ENCODE results near the gene RAD52. TPM values are rescaled to one million over a fixed set of nuclear protein-coding genes. Genes with fewer than 3 reads are reported as not detected.

Gene RAD52
- total RNA-seq, 3 donors from 2014 or later (not counting 1 experiment from before 2014, with no cell fraction given) = 9.4 to 15.5 (median 13.7) TPM

DNA sequence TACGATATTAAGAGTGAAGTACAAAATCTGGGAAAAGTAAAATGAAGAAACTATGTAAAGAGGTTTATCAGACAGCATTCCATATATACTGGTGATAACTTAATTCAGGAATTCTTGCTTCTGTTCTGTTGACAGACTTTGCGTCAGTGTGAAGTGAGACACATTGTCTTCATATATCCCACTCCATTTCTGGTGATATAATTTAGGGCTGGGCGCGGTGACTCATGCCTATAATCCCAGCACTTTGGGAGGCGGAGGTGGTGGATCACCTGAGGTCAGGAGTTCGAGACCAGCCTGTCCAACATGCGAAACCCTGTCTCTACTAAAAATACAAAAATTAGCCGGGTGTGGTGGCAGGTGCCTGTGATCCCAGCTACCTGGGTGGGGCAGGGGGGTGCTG lies 20.3 kb upstream of the RAD52 start:
- Mint-ChIP-seq H3K9me3 (no peaks in the 10 kb centered on the region), H3K36me3 (no peaks in the 10 kb centered on the region), H3K4me3 (no peak overlapping the region), H3K27me3 (ENCODE audit: low read depth in 2 of 2) (no peaks in the 10 kb centered on the region), H3K27ac (no peak overlapping the region), H3K4me1 (no peaks in the 10 kb centered on the region)
- Histone ChIP-seq H3K9me3 (ENCODE audit: control insufficient read depth, insufficient read depth, low read length) (no peaks in the 10 kb centered on the region), H3K4me3 (ENCODE audit: low read length) (no peak overlapping the region), H3K4me1 (ENCODE audit: control insufficient read depth, insufficient read depth, low read length) (no peaks in the 10 kb centered on the region), H3K36me3 (ENCODE audit: control insufficient read depth, insufficient read depth, low read length) (no peaks in the 10 kb centered on the region), H3K27ac (ENCODE audit: low read length) (no peak overlapping the region), H3K27me3 (ENCODE audit: control insufficient read depth, insufficient read depth, low read length) (no peaks in the 10 kb centered on the region)
- intact Hi-C loops (cut with micrococcal nuclease) = no loop called here
- DNase-seq = no peak
- WGBS (ENCODE audit: insufficient coverage) = 96% methylated on average over 8 of the region's 8 CpGs
- TF ChIP-seq, protein P1, sequence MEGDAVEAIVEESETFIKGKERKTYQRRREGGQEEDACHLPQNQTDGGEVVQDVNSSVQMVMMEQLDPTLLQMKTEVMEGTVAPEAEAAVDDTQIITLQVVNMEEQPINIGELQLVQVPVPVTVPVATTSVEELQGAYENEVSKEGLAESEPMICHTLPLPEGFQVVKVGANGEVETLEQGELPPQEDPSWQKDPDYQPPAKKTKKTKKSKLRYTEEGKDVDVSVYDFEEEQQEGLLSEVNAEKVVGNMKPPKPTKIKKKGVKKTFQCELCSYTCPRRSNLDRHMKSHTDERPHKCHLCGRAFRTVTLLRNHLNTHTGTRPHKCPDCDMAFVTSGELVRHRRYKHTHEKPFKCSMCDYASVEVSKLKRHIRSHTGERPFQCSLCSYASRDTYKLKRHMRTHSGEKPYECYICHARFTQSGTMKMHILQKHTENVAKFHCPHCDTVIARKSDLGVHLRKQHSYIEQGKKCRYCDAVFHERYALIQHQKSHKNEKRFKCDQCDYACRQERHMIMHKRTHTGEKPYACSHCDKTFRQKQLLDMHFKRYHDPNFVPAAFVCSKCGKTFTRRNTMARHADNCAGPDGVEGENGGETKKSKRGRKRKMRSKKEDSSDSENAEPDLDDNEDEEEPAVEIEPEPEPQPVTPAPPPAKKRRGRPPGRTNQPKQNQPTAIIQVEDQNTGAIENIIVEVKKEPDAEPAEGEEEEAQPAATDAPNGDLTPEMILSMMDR (IDR thresholded peaks at IDR 0.05) = no peak
- no peak for ATAC-seq

DNA sequence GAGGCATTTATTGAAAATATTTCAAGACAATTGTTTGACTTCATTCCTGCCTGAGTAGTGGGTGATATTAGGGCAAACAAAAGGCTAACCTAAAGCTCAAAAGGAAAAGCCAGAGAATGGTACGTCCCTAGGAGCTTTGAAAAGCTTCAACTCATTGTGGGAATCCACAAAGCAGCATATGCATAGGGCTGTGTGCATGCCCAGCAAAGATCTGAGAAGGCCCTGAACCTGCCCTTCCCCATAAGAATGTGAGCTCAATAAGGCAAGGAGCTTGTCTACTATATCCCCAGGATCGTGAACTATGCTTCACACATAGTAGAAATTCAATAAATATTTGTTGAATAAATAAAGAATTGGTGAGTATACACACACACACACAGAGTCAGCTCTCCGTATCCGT lies 19.1 kb upstream of the RAD52 start:
- Mint-ChIP-seq H3K4me1 (no peaks in the 10 kb centered on the region), H3K27ac (no peak overlapping the region), H3K27me3 (ENCODE audit: low read depth in 2 of 2) (peaks cover 0 to 3% of the 10 kb centered on the region in 2 donors), H3K9me3 (no peaks in the 10 kb centered on the region), H3K36me3 (no peaks in the 10 kb centered on the region), H3K4me3 (no peak overlapping the region)
- H3K4me3 ChIP-seq (ENCODE audit: low read length) = no peak overlapping the region
- no peaks in the 10 kb centered on the region for H3K9me3 ChIP-seq (ENCODE audit: control insufficient read depth, insufficient read depth, low read length)
- ATAC-seq (no peak), DNase-seq (no peak)
- H3K36me3 ChIP-seq (ENCODE audit: control insufficient read depth, insufficient read depth, low read length) = no peaks in the 10 kb centered on the region
- 91% methylated on average over 1 of the region's 4 CpGs for WGBS (ENCODE audit: insufficient coverage)
- intact Hi-C loops (cut with micrococcal nuclease) = no loop called here
- TF ChIP-seq, protein P1 (IDR thresholded peaks at IDR 0.05) = no peak
- no peaks in the 10 kb centered on the region for H3K27me3 ChIP-seq (ENCODE audit: control insufficient read depth, insufficient read depth, low read length)
- no peaks in the 10 kb centered on the region for H3K4me1 ChIP-seq (ENCODE audit: control insufficient read depth, insufficient read depth, low read length)
- H3K27ac ChIP-seq (ENCODE audit: low read length) = no peak overlapping the region

DNA sequence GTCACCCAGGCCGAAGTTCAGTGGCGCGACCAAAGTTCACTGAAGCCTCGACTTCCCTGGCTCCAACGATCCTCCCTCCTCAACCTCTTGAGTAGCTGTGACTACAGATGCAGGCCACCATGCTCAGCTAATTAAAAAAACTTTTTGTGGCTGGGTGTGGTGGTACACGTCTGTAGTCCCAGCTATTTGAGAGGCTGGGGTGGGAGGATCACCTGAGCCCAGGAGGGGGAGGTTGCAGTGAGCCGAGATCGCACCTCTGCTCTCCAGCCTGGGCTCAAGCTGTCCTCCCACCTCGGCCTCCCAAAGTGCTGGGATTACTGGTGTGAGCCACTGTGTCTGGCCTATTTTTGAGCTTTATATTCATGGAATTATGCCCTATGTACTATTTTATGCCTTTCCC lies 18.1 kb upstream of the RAD52 start:
- 83% methylated on average over 9 of the region's 9 CpGs for WGBS (ENCODE audit: insufficient coverage)

DNA sequence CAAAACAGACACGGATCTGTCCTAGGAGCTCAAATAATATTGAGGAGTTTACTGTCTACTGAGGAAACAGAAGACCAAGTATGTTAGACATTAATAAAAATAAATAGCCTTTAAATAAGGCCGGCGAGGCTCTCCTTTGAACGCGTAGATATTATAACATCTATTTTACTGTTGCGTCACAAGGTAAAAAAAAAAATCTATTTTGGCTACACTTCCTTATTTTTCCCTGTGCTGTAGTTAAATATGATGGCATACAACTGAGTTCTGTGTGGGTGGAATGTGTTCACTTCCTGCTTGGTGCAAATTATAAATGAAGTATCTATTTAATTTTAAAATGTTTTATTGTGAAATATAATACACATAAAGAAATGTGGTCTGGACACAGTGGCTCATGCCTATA lies 17.2 kb upstream of the RAD52 start:
- H3K4me3 ChIP-seq (ENCODE audit: low read length) = no peak overlapping the region
- no CpG with 5 or more reads among the region's 6 CpGs for WGBS (ENCODE audit: insufficient coverage)
- no peaks in the 10 kb centered on the region for H3K27me3 ChIP-seq (ENCODE audit: control insufficient read depth, insufficient read depth, low read length)
- no peaks in the 10 kb centered on the region for H3K36me3 Mint-ChIP-seq
- ATAC-seq = no peak
- H3K4me1 ChIP-seq (ENCODE audit: control insufficient read depth, insufficient read depth, low read length) = peaks cover 2% of the 10 kb centered on the region
- H3K9me3 Mint-ChIP-seq = no peaks in the 10 kb centered on the region
- TF ChIP-seq, protein P1 (IDR thresholded peaks at IDR 0.05) = no peak
- H3K27me3 Mint-ChIP-seq (ENCODE audit: low read depth in 2 of 2) = peaks cover 0 to 3% of the 10 kb centered on the region in 2 donors
- no peak overlapping the region for H3K4me3 Mint-ChIP-seq
- H3K27ac ChIP-seq (ENCODE audit: low read length) = no peak overlapping the region
- H3K36me3 ChIP-seq (ENCODE audit: control insufficient read depth, insufficient read depth, low read length) = no peaks in the 10 kb centered on the region
- H3K27ac Mint-ChIP-seq = no peak overlapping the region
- H3K9me3 ChIP-seq (ENCODE audit: control insufficient read depth, insufficient read depth, low read length) = no peaks in the 10 kb centered on the region
- intact Hi-C loops (cut with micrococcal nuclease) = no loop called here
- no peak for DNase-seq
- H3K4me1 Mint-ChIP-seq = peaks cover 4% of the 10 kb centered on the region in 2 donors

More for the DNA sequence above, 18.1 kb upstream of the RAD52 start:
- no peak overlapping the region for H3K4me3 ChIP-seq (ENCODE audit: low read length)
- Mint-ChIP-seq H3K27me3 (ENCODE audit: low read depth in 2 of 2) (peaks cover 0 to 3% of the 10 kb centered on the region in 2 donors), H3K4me1 (no peaks in the 10 kb centered on the region), H3K27ac (no peak overlapping the region), H3K36me3 (no peaks in the 10 kb centered on the region), H3K4me3 (no peak overlapping the region), H3K9me3 (no peaks in the 10 kb centered on the region)
- DNase-seq (no peak), ATAC-seq (no peak)
- H3K27me3 ChIP-seq (ENCODE audit: control insufficient read depth, insufficient read depth, low read length) = no peaks in the 10 kb centered on the region
- no peaks in the 10 kb centered on the region for H3K9me3 ChIP-seq (ENCODE audit: control insufficient read depth, insufficient read depth, low read length)
- TF ChIP-seq, protein P1 (IDR thresholded peaks at IDR 0.05) = no peak
- no peaks in the 10 kb centered on the region for H3K4me1 ChIP-seq (ENCODE audit: control insufficient read depth, insufficient read depth, low read length)
- no peak overlapping the region for H3K27ac ChIP-seq (ENCODE audit: low read length)
- H3K36me3 ChIP-seq (ENCODE audit: control insufficient read depth, insufficient read depth, low read length) = no peaks in the 10 kb centered on the region
- intact Hi-C loops (cut with micrococcal nuclease) = no loop called here
